HCT116 (cell line): ENCODE data around the gene NOTCH1. TPM values are rescaled to one million over a fixed set of nuclear protein-coding genes. Genes with fewer than 3 reads are reported as not detected.

Experiments
- ATAC-seq: fragments of 200-7000 bp; cut with Tn5 transposase; 2 replicates; pipeline ENCODE4 v1.9.1; 2020; ENCODE audit warnings: mild to moderate bottlenecking, moderate library complexity
- BruUV-seq: library from RNA; stranded (reverse); fragments of 400-500 nt; replicated peaks from 2 replicates; lab custom pipeline; 2021; lab: Mats Ljungman, UMichigan
- CTCF ChIA-PET: fragments of 300-600 bp; sonication (Branson Sonifier 250); formaldehyde crosslinking; loops from one replicate; lab custom pipeline; 2021; ENCODE audit warnings: antibody characterized with exemption; lab: Charles Lee
- POLR2A ChIA-PET: fragments of 300-600, 350-600 bp; sonication (Branson Sonifier 250); formaldehyde crosslinking; loops from one replicate; lab custom pipeline; 2021; ENCODE audit warnings: antibody characterized with exemption; lab: Charles Lee
- RAD21 ChIA-PET, 2 experiments: fragments of 300-600 bp; sonication (Branson Sonifier 250); formaldehyde crosslinking; loops; one replicate each; lab custom pipeline; 2023; ENCODE audit warnings: low total read pairs in 2 of 2; ENCODE audit not compliant: uncharacterized antibody in 2 of 2, unreplicated experiment in 2 of 2, low non-redundant PET in 1 of 2; lab: Charles Lee
- DNase-seq: peaks from one replicate; pipeline ENCODE4 v3.0.0-alpha.2; 2010; ENCODE audit warnings: low read depth, low spot score
- H2AFZ ChIP-seq: fragments of 200-600 bp; shearing (Covaris generic), sonication (generic); 2 replicates; pipeline ENCODE4 v1.6.1; 2017; ENCODE audit warnings: low read depth, mixed run types, mixed read lengths, antibody characterized with exemption, low read length; ENCODE audit not compliant: poor library complexity, severe bottlenecking
- H3K27ac ChIP-seq: 2 replicates; pipeline ENCODE4 v1.5.1; 2012; ENCODE audit warnings: low read depth, low read length
- H3K27me3 ChIP-seq: fragments of 200-600 bp; sonication (generic); 2 replicates; pipeline ENCODE4 v1.6.1; 2016; ENCODE audit warnings: mixed run types, low read length, mixed read lengths; ENCODE audit not compliant: insufficient read depth
- H3K36me3 ChIP-seq, 2 experiments: fragments of 200-500 bp in 1 of 2; fragments of 200-600 bp in 1 of 2; sonication (Bioruptor generic) in 1 of 2; sonication (generic) in 1 of 2; 2 replicates each; pipeline versions ENCODE4 v1.5.1 to v1.6.1; 2014 to 2016; ENCODE audit warnings: low read length in 2 of 2, inconsistent platforms in 1 of 2, mixed read lengths in 1 of 2, mixed run types in 1 of 2; ENCODE audit not compliant: insufficient read depth in 2 of 2, control insufficient read depth in 1 of 2
- H3K4me1 ChIP-seq, 2 experiments: fragments of 200-600 bp in 1 of 2; sonication (generic) in 1 of 2; 2 replicates each; pipeline versions ENCODE4 v1.5.1 to v1.6.1; 2012 to 2017; ENCODE audit warnings: low read length in 2 of 2, inconsistent platforms in 1 of 2, mild to moderate bottlenecking in 1 of 2, mixed read lengths in 1 of 2, mixed run types in 1 of 2, moderate library complexity in 1 of 2; ENCODE audit not compliant: insufficient read depth in 2 of 2, control insufficient read depth in 1 of 2
- H3K4me2 ChIP-seq: fragments of 200-600 bp; sonication (generic); 2 replicates; pipeline ENCODE4 v1.6.1; 2017; ENCODE audit warnings: mixed run types, low read length, mixed read lengths
- H3K4me3 ChIP-seq, 2 experiments: fragments of 200-600 bp in 1 of 2; sonication (generic) in 1 of 2; replicated peaks in 1 of 2; 2 replicates each; pipeline ENCODE4 v1.5.1; 2011 to 2016; ENCODE audit warnings: low read length in 2 of 2, control low read depth in 1 of 2, low read depth in 1 of 2, mild to moderate bottlenecking in 1 of 2, mixed read lengths in 1 of 2, mixed run types in 1 of 2
- H3K79me2 ChIP-seq: fragments of 200-600 bp; sonication (generic); 2 replicates; pipeline ENCODE4 v1.6.1; 2017; ENCODE audit warnings: mild to moderate bottlenecking, mixed run types, low read length, moderate library complexity, mixed read lengths; ENCODE audit not compliant: insufficient read depth
- H3K9ac ChIP-seq: fragments of 200-600 bp; sonication (generic); 2 replicates; pipeline ENCODE4 v1.6.1; 2016; ENCODE audit warnings: low read length, mixed read lengths
- H3K9me2 ChIP-seq: fragments of 200-600 bp; sonication (generic), shearing (Covaris generic); 2 replicates; pipeline ENCODE4 v1.6.1; 2017; ENCODE audit warnings: mixed run types, mild to moderate bottlenecking, moderate library complexity; ENCODE audit not compliant: insufficient read depth
- H3K9me3 ChIP-seq, 2 experiments: fragments of 200-500 bp in 1 of 2; fragments of 200-600 bp in 1 of 2; sonication (Bioruptor generic) in 1 of 2; sonication (generic) in 1 of 2; 2 replicates each; pipeline ENCODE4 v1.6.1; 2014 to 2017; ENCODE audit warnings: low read length in 2 of 2, mixed read lengths in 2 of 2, inconsistent platforms in 1 of 2, low read depth in 1 of 2, mild to moderate bottlenecking in 1 of 2, mixed run types in 1 of 2, moderate library complexity in 1 of 2; ENCODE audit not compliant: control insufficient read depth in 1 of 2, insufficient read depth in 1 of 2
- H4K20me1 ChIP-seq: fragments of 200-600 bp; sonication (generic), shearing (Covaris generic); 2 replicates; pipeline ENCODE4 v1.6.1; 2017; ENCODE audit warnings: mixed run types, mild to moderate bottlenecking, moderate library complexity; ENCODE audit not compliant: insufficient read depth
- CBX3 ChIP-seq: IDR thresholded peaks from 2 replicates; pipeline ENCODE4 v1.6.1; 2012; ENCODE audit warnings: low read depth
- EZH2phosphoT487 ChIP-seq: fragments of 200-600 bp; IDR thresholded peaks from 2 replicates; pipeline ENCODE4 v1.6.1; 2018; ENCODE audit warnings: antibody characterized with exemption, borderline replicate concordance
- SP1 ChIP-seq: IDR thresholded peaks from 2 replicates; pipeline ENCODE4 v1.6.1; 2012; ENCODE audit warnings: low read depth
- SRF ChIP-seq: IDR thresholded peaks from 2 replicates; pipeline ENCODE4 v1.6.1; 2012; ENCODE audit warnings: low read depth
- intact Hi-C: fragments of 100-400 bp; cut with micrococcal nuclease; formaldehyde crosslinking; loops from 2 replicates; pipeline ENCODE4 v1.10.0; 2022
- total RNA-seq: library from RNA; stranded (reverse); gene quantifications from one replicate; pipeline ENCODE4 v1.2.1, GENCODE V29; 2021; ENCODE audit not compliant: unreplicated experiment

NOTCH1 gene
- total RNA-seq, 1 experiment from 2014 or later = 36.2 TPM

DNA sequence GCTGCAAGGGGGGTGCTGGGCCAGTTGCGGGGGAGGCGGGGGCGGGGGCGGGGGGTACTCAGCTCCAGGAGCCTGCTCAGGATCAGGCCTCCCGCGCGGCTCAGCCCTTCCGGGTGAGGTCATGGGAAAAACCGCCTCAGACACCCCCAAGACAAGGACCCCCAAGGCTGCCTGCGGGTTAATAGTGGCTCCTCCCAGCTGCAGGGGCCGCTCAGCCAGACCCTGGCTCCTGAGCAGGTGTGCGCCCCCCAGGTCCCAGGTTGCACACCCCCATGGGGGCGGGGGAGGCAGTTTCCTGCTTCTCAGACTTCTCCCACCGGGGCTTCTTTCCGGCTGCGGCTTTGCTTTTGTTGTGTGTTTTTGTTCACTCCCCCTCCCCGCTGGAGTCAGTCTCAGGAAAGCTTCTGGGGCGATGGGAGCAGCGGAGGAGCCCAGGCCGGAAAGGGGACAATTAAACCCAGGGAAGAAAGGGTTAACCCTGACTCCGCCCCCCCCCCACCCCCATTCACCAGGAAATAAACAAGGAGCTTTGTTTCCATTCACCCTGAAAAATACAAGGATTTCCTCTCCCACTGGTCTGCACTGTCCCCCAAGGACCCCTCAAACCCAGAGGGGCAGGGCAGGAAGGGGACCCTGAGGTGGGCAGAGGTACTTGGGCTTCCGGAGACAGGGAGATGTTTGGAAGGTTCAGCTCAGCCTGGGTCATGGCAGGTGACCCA lies 42.3 kb upstream of the NOTCH1 start:
- Histone ChIP-seq H3K36me3 (no peaks in the 10 kb centered on the region), H3K9me2 (no peaks in the 10 kb centered on the region), H3K4me2 (peak overlapping the region; percentile 9; the same call in 1 of the 2 replicates), H3K4me3 (no peak overlapping the region), H2AFZ (no peak overlapping the region), H3K9me3 (no peaks in the 10 kb centered on the region), H3K79me2 (no peaks in the 10 kb centered on the region), H3K27me3 (no peaks in the 10 kb centered on the region), H3K27ac (peak overlapping the region; percentile 12; the same call in 1 of the 2 replicates), H3K4me1 (peaks cover 5 to 8% of the 10 kb centered on the region in 2 experiments; a peak in 3 of 4 replicates), H4K20me1 (no peaks in the 10 kb centered on the region), H3K9ac (no peak overlapping the region)
- ChIA-PET POLR2A (interaction anchor here (0.7 kb wide), 1 partner anchor 100 kb away, joined by 4 read pairs; no protein-coding TSS in a partner anchor), CTCF (no interaction called here), RAD21 (no interaction called here)
- BruUV-seq = no TSS peak
- TF ChIP-seq CBX3 (no peak), SP1 (no peak)
- ATAC-seq (no peak), DNase-seq (no peak)
- intact Hi-C loops = no loop called here

DNA sequence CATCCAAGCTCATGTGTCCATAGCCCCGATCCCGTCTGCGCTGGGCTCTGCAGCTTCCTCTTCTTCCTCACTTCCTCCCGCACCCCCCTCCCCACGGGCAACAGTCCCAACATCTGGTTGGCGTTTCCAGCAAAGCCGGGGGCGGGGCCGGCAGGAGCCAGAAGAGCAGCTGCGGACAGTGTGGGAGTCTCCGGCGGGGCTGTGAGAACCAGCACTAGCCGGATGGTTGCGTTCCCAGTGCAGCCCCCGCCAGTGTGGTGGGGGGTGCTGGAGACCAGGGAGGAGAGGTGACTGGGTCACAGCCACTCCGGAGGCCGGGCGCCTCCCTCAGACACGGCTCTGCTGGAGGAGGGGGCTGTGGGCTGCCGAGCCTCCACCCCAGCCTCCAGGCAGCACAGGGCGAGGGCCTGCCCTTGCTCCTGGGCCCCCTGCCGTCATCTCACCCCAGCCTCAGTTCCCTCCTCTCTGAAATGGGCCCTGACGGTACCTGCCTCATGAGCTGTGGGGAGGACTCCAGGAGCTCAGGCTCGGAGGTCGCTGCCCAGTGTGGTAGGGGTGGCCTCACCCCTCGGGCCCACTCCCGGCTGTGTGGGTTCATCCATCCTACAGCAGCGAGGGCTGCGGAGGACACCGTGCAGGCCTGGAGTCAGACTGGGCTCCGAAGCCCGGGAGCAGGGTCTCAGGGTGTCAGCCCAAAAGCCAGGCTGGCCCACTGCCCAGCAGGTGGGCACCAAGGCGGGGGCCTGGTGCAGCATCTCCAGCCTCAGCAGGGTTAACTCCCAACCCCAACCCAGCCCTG lies 41.5 kb upstream of the NOTCH1 start:
- TF ChIP-seq SRF (no peak), CBX3 (no peak), EZH2phosphoT487 (no peak)
- RAD21 ChIA-PET = no interaction called here
- Histone ChIP-seq H3K27ac (no peak overlapping the region), H4K20me1 (no peaks in the 10 kb centered on the region), H3K9me3 (no peaks in the 10 kb centered on the region), H3K4me2 (no peak overlapping the region), H3K79me2 (no peaks in the 10 kb centered on the region), H3K4me3 (no peak overlapping the region), H3K9me2 (no peaks in the 10 kb centered on the region), H2AFZ (no peak overlapping the region), H3K27me3 (no peaks in the 10 kb centered on the region), H3K36me3 (no peaks in the 10 kb centered on the region), H3K4me1 (peaks cover 5 to 8% of the 10 kb centered on the region in 2 experiments; a peak in 3 of 4 replicates), H3K9ac (no peak overlapping the region)
- CTCF ChIA-PET = no interaction called here
- ATAC-seq = no peak
- no peak for DNase-seq
- POLR2A ChIA-PET = no interaction called here
- no TSS peak for BruUV-seq
- intact Hi-C loops = no loop called here
